ENCODE data around the gene ERC2. TPM values are rescaled to one million over a fixed set of nuclear protein-coding genes. Genes with fewer than 3 reads are reported as not detected.
A peak's percentile ranks its signal among the peaks of the same experiment; 100 is the strongest.

Gene ERC2
- total and polyA plus RNA-seq, 2 of the 13 experiments (the other 11 are each of a cell fraction or from before 2014, with no cell fraction given), result 0.16 to 0.22 TPM

DNA sequence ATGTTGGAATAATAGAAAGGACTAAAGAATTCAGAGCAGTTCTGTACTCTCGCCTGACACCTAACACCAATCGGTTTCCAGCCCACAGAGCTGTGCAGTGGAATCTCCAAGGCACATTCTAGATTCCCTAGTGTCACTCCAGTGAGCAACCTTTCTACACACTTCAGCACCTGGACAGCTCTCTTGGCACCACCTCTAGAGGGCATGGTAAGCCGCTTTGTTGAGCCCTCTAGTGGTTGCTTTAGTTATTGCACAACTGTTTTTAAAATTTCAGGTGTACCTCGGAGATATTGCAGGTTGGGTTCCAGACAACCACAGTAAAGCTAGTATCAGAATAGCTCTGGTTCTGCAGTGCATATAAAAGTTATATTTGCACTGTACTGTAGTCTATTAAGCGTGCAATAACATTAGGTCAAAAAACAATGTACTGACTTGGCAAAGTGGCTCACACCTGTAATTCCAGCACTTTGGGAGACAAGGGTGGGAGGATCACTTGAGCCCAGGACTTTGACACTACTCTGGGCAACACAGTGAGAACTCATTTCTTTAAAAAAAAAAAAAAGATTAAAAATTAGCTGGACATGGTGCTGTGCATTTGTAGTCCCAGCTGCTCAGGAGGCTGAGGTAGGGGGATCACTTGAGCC is 26.5 kb upstream of the ERC2 start (continued):
- TF ChIP-seq KDM5A (IDR thresholded peaks at IDR 0.05; ENCODE audit: borderline replicate concordance, low read length) (no peak), NCOA2 (CRISPR knock-in tag; IDR thresholded peaks at IDR 0.05) (peak; percentile 71; the same call in 1 of the 2 replicates), RBM39 (IDR thresholded peaks at IDR 0.05; ENCODE audit: low read depth, low read length, poor library complexity, severe bottlenecking) (no peak), ZNF878 (CRISPR knock-in tag; IDR thresholded peaks at IDR 0.05) (no peak; the same call in 1 of the 2 replicates), HOXA9 (CRISPR knock-in tag; IDR thresholded peaks at IDR 0.05; ENCODE audit: borderline replicate concordance) (peak; percentile 82), HMGA1 (CRISPR knock-in tag; conservative IDR thresholded peaks at IDR 0.05) (no peak), ETV5 (CRISPR knock-in tag; IDR thresholded peaks at IDR 0.05; ENCODE audit: borderline replicate concordance) (peak; percentile 64; the same call in 1 of the 2 replicates), ZFP36L2 (CRISPR knock-in tag; IDR thresholded peaks at IDR 0.05) (peak; percentile 92), ZBTB20 (CRISPR knock-in tag; IDR thresholded peaks at IDR 0.05; ENCODE audit: borderline replicate concordance, low read depth) (peak; percentile 92; the same call in 1 of the 2 replicates), KMT2B (CRISPR knock-in tag; IDR thresholded peaks at IDR 0.05) (peak; percentile 84; the same call in 1 of the 2 replicates), ZNF24 (IDR thresholded peaks at IDR 0.05) (no peak)
- TF ChIP-seq, protein P1, sequence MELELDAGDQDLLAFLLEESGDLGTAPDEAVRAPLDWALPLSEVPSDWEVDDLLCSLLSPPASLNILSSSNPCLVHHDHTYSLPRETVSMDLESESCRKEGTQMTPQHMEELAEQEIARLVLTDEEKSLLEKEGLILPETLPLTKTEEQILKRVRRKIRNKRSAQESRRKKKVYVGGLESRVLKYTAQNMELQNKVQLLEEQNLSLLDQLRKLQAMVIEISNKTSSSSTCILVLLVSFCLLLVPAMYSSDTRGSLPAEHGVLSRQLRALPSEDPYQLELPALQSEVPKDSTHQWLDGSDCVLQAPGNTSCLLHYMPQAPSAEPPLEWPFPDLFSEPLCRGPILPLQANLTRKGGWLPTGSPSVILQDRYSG (CRISPR knock-in tag; IDR thresholded peaks at IDR 0.05), result peak; percentile 84; the same call in 1 of the 2 replicates
- TF ChIP-seq, protein P2, sequence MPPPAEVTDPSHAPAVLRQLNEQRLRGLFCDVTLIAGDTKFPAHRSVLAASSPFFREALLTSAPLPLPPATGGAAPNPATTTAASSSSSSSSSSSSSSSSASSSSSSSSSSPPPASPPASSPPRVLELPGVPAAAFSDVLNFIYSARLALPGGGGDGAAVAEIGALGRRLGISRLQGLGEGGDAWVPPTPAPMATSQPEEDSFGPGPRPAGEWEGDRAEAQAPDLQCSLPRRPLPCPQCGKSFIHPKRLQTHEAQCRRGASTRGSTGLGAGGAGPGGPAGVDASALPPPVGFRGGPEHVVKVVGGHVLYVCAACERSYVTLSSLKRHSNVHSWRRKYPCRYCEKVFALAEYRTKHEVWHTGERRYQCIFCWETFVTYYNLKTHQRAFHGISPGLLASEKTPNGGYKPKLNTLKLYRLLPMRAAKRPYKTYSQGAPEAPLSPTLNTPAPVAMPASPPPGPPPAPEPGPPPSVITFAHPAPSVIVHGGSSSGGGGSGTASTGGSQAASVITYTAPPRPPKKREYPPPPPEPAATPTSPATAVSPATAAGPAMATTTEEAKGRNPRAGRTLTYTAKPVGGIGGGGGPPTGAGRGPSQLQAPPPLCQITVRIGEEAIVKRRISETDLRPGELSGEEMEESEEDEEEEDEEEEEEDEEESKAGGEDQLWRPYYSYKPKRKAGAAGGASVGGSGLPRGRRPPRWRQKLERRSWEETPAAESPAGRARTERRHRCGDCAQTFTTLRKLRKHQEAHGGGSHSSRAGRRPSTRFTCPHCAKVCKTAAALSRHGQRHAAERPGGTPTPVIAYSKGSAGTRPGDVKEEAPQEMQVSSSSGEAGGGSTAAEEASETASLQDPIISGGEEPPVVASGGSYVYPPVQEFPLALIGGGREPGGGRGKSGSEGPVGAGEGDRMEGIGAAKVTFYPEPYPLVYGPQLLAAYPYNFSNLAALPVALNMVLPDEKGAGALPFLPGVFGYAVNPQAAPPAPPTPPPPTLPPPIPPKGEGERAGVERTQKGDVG (CRISPR knock-in tag; IDR thresholded peaks at IDR 0.05; ENCODE audit: borderline replicate concordance), result no peak
- TF ChIP-seq, protein P3, sequence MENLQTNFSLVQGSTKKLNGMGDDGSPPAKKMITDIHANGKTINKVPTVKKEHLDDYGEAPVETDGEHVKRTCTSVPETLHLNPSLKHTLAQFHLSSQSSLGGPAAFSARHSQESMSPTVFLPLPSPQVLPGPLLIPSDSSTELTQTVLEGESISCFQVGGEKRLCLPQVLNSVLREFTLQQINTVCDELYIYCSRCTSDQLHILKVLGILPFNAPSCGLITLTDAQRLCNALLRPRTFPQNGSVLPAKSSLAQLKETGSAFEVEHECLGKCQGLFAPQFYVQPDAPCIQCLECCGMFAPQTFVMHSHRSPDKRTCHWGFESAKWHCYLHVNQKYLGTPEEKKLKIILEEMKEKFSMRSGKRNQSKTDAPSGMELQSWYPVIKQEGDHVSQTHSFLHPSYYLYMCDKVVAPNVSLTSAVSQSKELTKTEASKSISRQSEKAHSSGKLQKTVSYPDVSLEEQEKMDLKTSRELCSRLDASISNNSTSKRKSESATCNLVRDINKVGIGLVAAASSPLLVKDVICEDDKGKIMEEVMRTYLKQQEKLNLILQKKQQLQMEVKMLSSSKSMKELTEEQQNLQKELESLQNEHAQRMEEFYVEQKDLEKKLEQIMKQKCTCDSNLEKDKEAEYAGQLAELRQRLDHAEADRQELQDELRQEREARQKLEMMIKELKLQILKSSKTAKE (CRISPR knock-in tag; IDR thresholded peaks at IDR 0.05; ENCODE audit: borderline replicate concordance), result peak; percentile 26; the same call in 1 of the 2 replicates
- TF ChIP-seq, protein P4, sequence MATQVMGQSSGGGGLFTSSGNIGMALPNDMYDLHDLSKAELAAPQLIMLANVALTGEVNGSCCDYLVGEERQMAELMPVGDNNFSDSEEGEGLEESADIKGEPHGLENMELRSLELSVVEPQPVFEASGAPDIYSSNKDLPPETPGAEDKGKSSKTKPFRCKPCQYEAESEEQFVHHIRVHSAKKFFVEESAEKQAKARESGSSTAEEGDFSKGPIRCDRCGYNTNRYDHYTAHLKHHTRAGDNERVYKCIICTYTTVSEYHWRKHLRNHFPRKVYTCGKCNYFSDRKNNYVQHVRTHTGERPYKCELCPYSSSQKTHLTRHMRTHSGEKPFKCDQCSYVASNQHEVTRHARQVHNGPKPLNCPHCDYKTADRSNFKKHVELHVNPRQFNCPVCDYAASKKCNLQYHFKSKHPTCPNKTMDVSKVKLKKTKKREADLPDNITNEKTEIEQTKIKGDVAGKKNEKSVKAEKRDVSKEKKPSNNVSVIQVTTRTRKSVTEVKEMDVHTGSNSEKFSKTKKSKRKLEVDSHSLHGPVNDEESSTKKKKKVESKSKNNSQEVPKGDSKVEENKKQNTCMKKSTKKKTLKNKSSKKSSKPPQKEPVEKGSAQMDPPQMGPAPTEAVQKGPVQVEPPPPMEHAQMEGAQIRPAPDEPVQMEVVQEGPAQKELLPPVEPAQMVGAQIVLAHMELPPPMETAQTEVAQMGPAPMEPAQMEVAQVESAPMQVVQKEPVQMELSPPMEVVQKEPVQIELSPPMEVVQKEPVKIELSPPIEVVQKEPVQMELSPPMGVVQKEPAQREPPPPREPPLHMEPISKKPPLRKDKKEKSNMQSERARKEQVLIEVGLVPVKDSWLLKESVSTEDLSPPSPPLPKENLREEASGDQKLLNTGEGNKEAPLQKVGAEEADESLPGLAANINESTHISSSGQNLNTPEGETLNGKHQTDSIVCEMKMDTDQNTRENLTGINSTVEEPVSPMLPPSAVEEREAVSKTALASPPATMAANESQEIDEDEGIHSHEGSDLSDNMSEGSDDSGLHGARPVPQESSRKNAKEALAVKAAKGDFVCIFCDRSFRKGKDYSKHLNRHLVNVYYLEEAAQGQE (IDR thresholded peaks at IDR 0.05; ENCODE audit: borderline replicate concordance in 1 of 2, low read depth in 1 of 2, low read length in 2 of 2), result peak; percentile 98 to 100
- TF ChIP-seq, protein P5, sequence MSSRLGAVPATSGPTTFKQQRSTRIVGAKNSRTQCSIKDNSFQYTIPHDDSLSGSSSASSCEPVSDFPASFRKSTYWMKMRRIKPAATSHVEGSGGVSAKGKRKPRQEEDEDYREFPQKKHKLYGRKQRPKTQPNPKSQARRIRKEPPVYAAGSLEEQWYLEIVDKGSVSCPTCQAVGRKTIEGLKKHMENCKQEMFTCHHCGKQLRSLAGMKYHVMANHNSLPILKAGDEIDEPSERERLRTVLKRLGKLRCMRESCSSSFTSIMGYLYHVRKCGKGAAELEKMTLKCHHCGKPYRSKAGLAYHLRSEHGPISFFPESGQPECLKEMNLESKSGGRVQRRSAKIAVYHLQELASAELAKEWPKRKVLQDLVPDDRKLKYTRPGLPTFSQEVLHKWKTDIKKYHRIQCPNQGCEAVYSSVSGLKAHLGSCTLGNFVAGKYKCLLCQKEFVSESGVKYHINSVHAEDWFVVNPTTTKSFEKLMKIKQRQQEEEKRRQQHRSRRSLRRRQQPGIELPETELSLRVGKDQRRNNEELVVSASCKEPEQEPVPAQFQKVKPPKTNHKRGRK (CRISPR knock-in tag; IDR thresholded peaks at IDR 0.05), result no peak
